ENCODE data around the gene USF1. TPM values are rescaled to one million over a fixed set of nuclear protein-coding genes. Genes with fewer than 3 reads are reported as not detected.
"Not testable (repeated sequence)": the region's sequence is repeated elsewhere in the genome, so short reads cannot be mapped to it uniquely, and the experiment has no call there.

Gene USF1
- total and polyA plus RNA-seq, 4 donors, result 19.2 to 43.5 (median 27.2) TPM

- WGBS, result 64% methylated on average over 10 of the region's 10 CpGs
These were observed 22.8 kb upstream of the USF1 start for GRCh38 chr1:161068306-161069234.

GRCh38 chr1:161066694-161067093, 20.9 kb upstream of the USF1 start:
- WGBS, result 76% methylated on average over 3 of the region's 3 CpGs
- H3K9ac ChIP-seq (ENCODE audit: low read depth in 1 of 2, low read length in 2 of 2), result no peak overlapping the region
- no peak for DNase-seq (ENCODE audit: low spot score)
- no peaks in the 10 kb centered on the region for H3K27me3 ChIP-seq (ENCODE audit: control insufficient read depth in 4 of 4, insufficient read depth in 4 of 4, low read length in 3 of 4)
- H3K4me1 ChIP-seq (ENCODE audit: control insufficient read depth in 4 of 4, insufficient read depth in 4 of 4, low read length in 3 of 4), result no peaks in the 10 kb centered on the region
- no peaks in the 10 kb centered on the region for H3K36me3 ChIP-seq (ENCODE audit: control insufficient read depth in 4 of 4, insufficient read depth in 3 of 4, low read depth in 1 of 4, low read length in 3 of 4)
- no peak overlapping the region for H3K27ac ChIP-seq (ENCODE audit: low read depth in 1 of 2, low read length in 2 of 2)
- TF ChIP-seq FOXA2 (IDR thresholded peaks at IDR 0.05), result no peak
- TF ChIP-seq NR2F2 (IDR thresholded peaks at IDR 0.05), result no peak
- no peak overlapping the region for H3K4me3 ChIP-seq (ENCODE audit: low read depth in 1 of 3, low read length in 3 of 3)
- H3K9me3 ChIP-seq (ENCODE audit: control insufficient read depth in 4 of 4, low read length in 3 of 4), result no peaks in the 10 kb centered on the region

More at GRCh38 chr1:161068306-161069234, 22.8 kb upstream of the USF1 start:
- H3K36me3 ChIP-seq (ENCODE audit: control insufficient read depth in 4 of 4, insufficient read depth in 3 of 4, low read depth in 1 of 4, low read length in 3 of 4), result no peaks in the 10 kb centered on the region
- no peak for DNase-seq (ENCODE audit: low spot score)
- H3K9ac ChIP-seq (ENCODE audit: low read depth in 1 of 2, low read length in 2 of 2), result peak overlapping the region in 1 of 2 donors; percentile 66
- peak overlapping the region; percentile 85 to 87 for H3K27ac ChIP-seq (ENCODE audit: low read depth in 1 of 2, low read length in 2 of 2)
- no peaks in the 10 kb centered on the region for H3K4me1 ChIP-seq (ENCODE audit: control insufficient read depth in 4 of 4, insufficient read depth in 4 of 4, low read length in 3 of 4)
- peak overlapping the region in 2 of 3 donors; percentile 30 to 48 for H3K4me3 ChIP-seq (ENCODE audit: low read depth in 1 of 3, low read length in 3 of 3)
- H3K9me3 ChIP-seq (ENCODE audit: control insufficient read depth in 4 of 4, low read length in 3 of 4), result no peaks in the 10 kb centered on the region
- no peaks in the 10 kb centered on the region for H3K27me3 ChIP-seq (ENCODE audit: control insufficient read depth in 4 of 4, insufficient read depth in 4 of 4, low read length in 3 of 4)
- no peak for TF ChIP-seq YY1 (IDR thresholded peaks at IDR 0.05)

GRCh38 chr1:161065681-161066080, 19.9 kb upstream of the USF1 start:
- H3K36me3 ChIP-seq (ENCODE audit: control insufficient read depth in 4 of 4, insufficient read depth in 3 of 4, low read depth in 1 of 4, low read length in 3 of 4); H3K9ac ChIP-seq (ENCODE audit: low read depth in 1 of 2, low read length in 2 of 2); H3K4me3 ChIP-seq (ENCODE audit: low read depth in 1 of 3, low read length in 3 of 3); H3K4me1 ChIP-seq (ENCODE audit: control insufficient read depth in 4 of 4, insufficient read depth in 4 of 4, low read length in 3 of 4); DNase-seq (ENCODE audit: low spot score); H3K27ac ChIP-seq (ENCODE audit: low read depth in 1 of 2, low read length in 2 of 2); H3K27me3 ChIP-seq (ENCODE audit: control insufficient read depth in 4 of 4, insufficient read depth in 4 of 4, low read length in 3 of 4); H3K9me3 ChIP-seq (ENCODE audit: control insufficient read depth in 4 of 4, low read length in 3 of 4): not testable (repeated sequence)
- WGBS, result 90% methylated on average over 7 of the region's 7 CpGs

GRCh38 chr1:161063936-161064335, 18.2 kb upstream of the USF1 start:
- H3K9ac ChIP-seq (ENCODE audit: low read depth in 1 of 2, low read length in 2 of 2); H3K4me1 ChIP-seq (ENCODE audit: control insufficient read depth in 4 of 4, insufficient read depth in 4 of 4, low read length in 3 of 4); H3K36me3 ChIP-seq (ENCODE audit: control insufficient read depth in 4 of 4, insufficient read depth in 3 of 4, low read depth in 1 of 4, low read length in 3 of 4); DNase-seq (ENCODE audit: low spot score); H3K27ac ChIP-seq (ENCODE audit: low read depth in 1 of 2, low read length in 2 of 2); H3K27me3 ChIP-seq (ENCODE audit: control insufficient read depth in 4 of 4, insufficient read depth in 4 of 4, low read length in 3 of 4); H3K9me3 ChIP-seq (ENCODE audit: control insufficient read depth in 4 of 4, low read length in 3 of 4); H3K4me3 ChIP-seq (ENCODE audit: low read depth in 1 of 3, low read length in 3 of 3): not testable (repeated sequence)
- WGBS, result 53% methylated on average over 6 of the region's 6 CpGs

GRCh38 chr1:161061419-161061818, 15.6 kb upstream of the USF1 start:
- 94% methylated on average over 4 of the region's 4 CpGs for WGBS
- Histone ChIP-seq H3K9me3 (ENCODE audit: control insufficient read depth in 4 of 4, low read length in 3 of 4) (no peaks in the 10 kb centered on the region), H3K9ac (ENCODE audit: low read depth in 1 of 2, low read length in 2 of 2) (no peak overlapping the region), H3K4me3 (ENCODE audit: low read depth in 1 of 3, low read length in 3 of 3) (no peak overlapping the region), H3K27me3 (ENCODE audit: control insufficient read depth in 4 of 4, insufficient read depth in 4 of 4, low read length in 3 of 4) (no peaks in the 10 kb centered on the region), H3K27ac (ENCODE audit: low read depth in 1 of 2, low read length in 2 of 2) (no peak overlapping the region), H3K4me1 (ENCODE audit: control insufficient read depth in 4 of 4, insufficient read depth in 4 of 4, low read length in 3 of 4) (no peaks in the 10 kb centered on the region), H3K36me3 (ENCODE audit: control insufficient read depth in 4 of 4, insufficient read depth in 3 of 4, low read depth in 1 of 4, low read length in 3 of 4) (no peaks in the 10 kb centered on the region)
- DNase-seq (ENCODE audit: low spot score), result no peak
- no peak for TF ChIP-seq MAX (IDR thresholded peaks at IDR 0.05)
- TF ChIP-seq HNF4G (IDR thresholded peaks at IDR 0.05), result no peak
- TF ChIP-seq ATF3 (IDR thresholded peaks at IDR 0.05), result no peak
- no peak for TF ChIP-seq JUND (IDR thresholded peaks at IDR 0.05)
- no peak for TF ChIP-seq RAD21 (IDR thresholded peaks at IDR 0.05)
- no peak for TF ChIP-seq FOXA1 (IDR thresholded peaks at IDR 0.05)
- no peak for TF ChIP-seq SP1 (IDR thresholded peaks at IDR 0.05)
- TF ChIP-seq HNF4A (conservative IDR thresholded peaks at IDR 0.05), result no peak
- no peak for TF ChIP-seq TAF1 (conservative IDR thresholded peaks at IDR 0.05)
- TF ChIP-seq FOXA2 (IDR thresholded peaks at IDR 0.05), result no peak
- no peak for TF ChIP-seq CTCF (IDR thresholded peaks at IDR 0.05; ENCODE audit: low read depth, low read length, missing input control)
- no peak for TF ChIP-seq ZBTB33 (IDR thresholded peaks at IDR 0.05)
- TF ChIP-seq GABPA (IDR thresholded peaks at IDR 0.05 in 1 of 2, conservative IDR thresholded peaks at IDR 0.05 in 1 of 2), result no peak
- no peak for TF ChIP-seq YY1 (IDR thresholded peaks at IDR 0.05)

Measured in liver (tissue), 9 donors.